HCT116 (cell line): Measurements from ENCODE around the gene IL22RA1. TPM values are rescaled to one million over a fixed set of nuclear protein-coding genes. Genes with fewer than 3 reads are reported as not detected.

Experiments used
- total RNA-seq: library from RNA; stranded (reverse); gene quantifications from one replicate; pipeline ENCODE4 v1.2.1, GENCODE V29; 2021; ENCODE audit not compliant: unreplicated experiment

Gene IL22RA1
- total RNA-seq, 1 experiment from 2014 or later: 2.1 TPM

Other genes with a start within 250 kb of the IL22RA1 start
- 0.05 TPM for gene CNR2, start 229.8 kb downstream of the IL22RA1 start, total RNA-seq
- 92.1 TPM for gene PNRC2, start 183.3 kb downstream of the IL22RA1 start, total RNA-seq
- gene SRSF10, start 162.8 kb downstream of the IL22RA1 start, total RNA-seq: 142 TPM
- gene MYOM3, start 31.0 kb downstream of the IL22RA1 start, total RNA-seq: 7.9 TPM
- gene IFNLR1, start 44.1 kb upstream of the IL22RA1 start, total RNA-seq: 7.6 TPM
- 1.0 TPM for gene GRHL3, start 176.2 kb upstream of the IL22RA1 start, total RNA-seq